Raji (cell line): ENCODE results near the gene EGFL6.

Experiments used
- POLR2A ChIP-seq: IDR thresholded peaks from 2 replicates; pipeline ENCODE4 v1.6.1; 2011; ENCODE audit warnings: low read depth, low read length, control low read depth; ENCODE audit not compliant: insufficient read depth

The EGFL6 gene

GRCh38 chrX:13569479-13570260 lies at the start of gene EGFL6:
Gene EGFL6, plus strand, starts transcription at chrX:13569601. Its CDS starts 261 bp downstream, at chrX:13569862.
- TF ChIP-seq POLR2A: no peak

- no peak for TF ChIP-seq POLR2A
Observed at GRCh38 chrX:13520351-13520750, 49.0 kb upstream of the EGFL6 start.

GRCh38 chrX:13520936-13521335 lies 48.5 kb upstream of the EGFL6 start:
- TF ChIP-seq POLR2A: no peak

GRCh38 chrX:13522811-13523210 lies 46.6 kb upstream of the EGFL6 start:
- TF ChIP-seq POLR2A: no peak

- TF ChIP-seq POLR2A: no peak
Observed at GRCh38 chrX:13533726-13534125, 35.7 kb upstream of the EGFL6 start.

- TF ChIP-seq POLR2A: no peak
Observed at GRCh38 chrX:13535376-13536165, 33.8 kb upstream of the EGFL6 start.

GRCh38 chrX:13536551-13536950 lies 32.9 kb upstream of the EGFL6 start:
- no peak for TF ChIP-seq POLR2A

GRCh38 chrX:13538414-13538813 lies 31.0 kb upstream of the EGFL6 start:
- TF ChIP-seq POLR2A: no peak

GRCh38 chrX:13540602-13541001 lies 28.8 kb upstream of the EGFL6 start:
- no peak for TF ChIP-seq POLR2A

GRCh38 chrX:13545726-13546125 lies 23.7 kb upstream of the EGFL6 start:
- TF ChIP-seq POLR2A: no peak

GRCh38 chrX:13547671-13548070 lies 21.7 kb upstream of the EGFL6 start:
- TF ChIP-seq POLR2A: no peak

GRCh38 chrX:13550346-13550745 lies 19.1 kb upstream of the EGFL6 start:
- TF ChIP-seq POLR2A: no peak

GRCh38 chrX:13551610-13552009 lies 17.8 kb upstream of the EGFL6 start:
- TF ChIP-seq POLR2A: no peak

GRCh38 chrX:13552892-13553291 lies 16.5 kb upstream of the EGFL6 start:
- no peak for TF ChIP-seq POLR2A

GRCh38 chrX:13565511-13565910 lies 3.9 kb upstream of the EGFL6 start:
- TF ChIP-seq POLR2A: no peak

- no peak for TF ChIP-seq POLR2A
Observed at GRCh38 chrX:13570261-13570605, 832 bp downstream of the EGFL6 start.

- no peak for TF ChIP-seq POLR2A
Observed at GRCh38 chrX:13571136-13571535, 1.7 kb downstream of the EGFL6 start.

- no peak for TF ChIP-seq POLR2A
Observed at GRCh38 chrX:13574600-13574999, 5.2 kb downstream of the EGFL6 start.
